Subcutaneous abdominal adipose tissue (tissue), 5 donors: ENCODE measurements around the gene SULT1A3.
"Not testable (repeated sequence)": the region's sequence is repeated elsewhere in the genome, so short reads cannot be mapped to it uniquely, and the experiment has no call there.

Source experiments
- H3K27ac ChIP-seq: one replicate; pipeline ENCODE4 v1.7.0; 2013; ENCODE audit warnings: low read depth, mild to moderate bottlenecking, inconsistent platforms, low read length, moderate library complexity
- H3K27me3 ChIP-seq, 5 donors: one replicate each; pipeline ENCODE4 v1.7.0; 2013; ENCODE audit warnings: low read length in 5 of 5, inconsistent platforms in 1 of 5; ENCODE audit not compliant: control insufficient read depth in 5 of 5, insufficient read depth in 4 of 5
- H3K36me3 ChIP-seq, 5 donors: one replicate each; pipeline ENCODE4 v1.7.0; 2013; ENCODE audit warnings: low read length in 5 of 5; ENCODE audit not compliant: control insufficient read depth in 5 of 5, insufficient read depth in 5 of 5
- H3K4me1 ChIP-seq, 5 donors: one replicate each; pipeline ENCODE4 v1.7.0; 2013; ENCODE audit warnings: low read length in 5 of 5, mild to moderate bottlenecking in 3 of 5, moderate library complexity in 1 of 5; ENCODE audit not compliant: control insufficient read depth in 5 of 5, insufficient read depth in 5 of 5
- H3K4me3 ChIP-seq, 5 donors: one replicate each; pipeline ENCODE4 v1.7.0; 2013; ENCODE audit warnings: low read length in 5 of 5, low read depth in 1 of 5
- H3K9ac ChIP-seq, 5 donors: one replicate each; pipeline ENCODE4 v1.7.0; 2013; ENCODE audit warnings: low read length in 5 of 5, mild to moderate bottlenecking in 4 of 5, moderate library complexity in 3 of 5
- H3K9me3 ChIP-seq, 5 donors: one replicate each; pipeline ENCODE4 v1.7.0; 2013; ENCODE audit warnings: low read length in 5 of 5; ENCODE audit not compliant: control insufficient read depth in 5 of 5
- donor health status: healthy.
- donor health status: healthy.
- donor health status: healthy.
- donor health status: healthy.
- donor health status: healthy.

The SULT1A3 gene

GRCh38 chr16:30186444-30186781 is 12.6 kb upstream of the SULT1A3 start:
- H3K27me3 ChIP-seq: no peaks in the 10 kb centered on the region
- H3K4me3 ChIP-seq: peak overlapping the region in 1 of 5 donors; percentile 18
- peaks cover 0 to 47% (median 29%) of the 10 kb centered on the region in 5 donors for H3K4me1 ChIP-seq
- no peak overlapping the region for H3K27ac ChIP-seq
- H3K9me3 ChIP-seq: no peaks in the 10 kb centered on the region
- H3K36me3 ChIP-seq: peaks cover 0 to 3% (median 0%) of the 10 kb centered on the region in 5 donors
- no peak overlapping the region for H3K9ac ChIP-seq

DNA sequence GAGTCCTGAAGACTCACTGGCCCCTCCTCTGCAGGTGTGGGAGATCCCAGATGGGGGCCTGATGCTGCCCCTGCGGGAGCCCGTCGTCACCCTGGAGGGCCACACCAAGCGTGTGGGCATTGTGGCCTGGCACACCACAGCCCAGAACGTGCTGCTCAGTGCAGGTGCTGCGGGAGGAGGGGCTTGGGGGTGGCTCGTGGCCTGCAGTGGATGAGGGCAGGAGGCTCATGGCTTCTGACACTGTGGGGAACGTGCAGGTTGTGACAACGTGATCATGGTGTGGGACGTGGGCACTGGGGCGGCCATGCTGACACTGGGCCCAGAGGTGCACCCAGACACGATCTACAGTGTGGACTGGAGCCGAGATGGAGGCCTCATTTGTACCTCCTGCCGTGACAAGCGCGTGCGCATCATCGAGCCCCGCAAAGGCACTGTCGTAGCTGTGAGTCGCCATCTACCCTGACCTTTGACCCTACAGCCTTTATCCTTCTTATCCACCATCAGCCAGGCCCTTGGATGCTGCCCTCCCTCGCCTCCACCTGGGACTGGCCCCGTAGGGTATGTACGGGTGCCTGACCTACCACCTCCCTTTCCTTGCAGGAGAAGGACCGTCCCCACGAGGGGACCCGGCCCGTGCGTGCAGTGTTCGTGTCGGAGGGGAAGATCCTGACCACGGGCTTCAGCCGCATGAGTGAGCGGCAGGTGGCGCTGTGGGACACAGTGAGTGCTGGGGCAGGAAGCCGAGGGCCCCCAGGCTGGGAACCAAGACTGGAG is 12.1 kb upstream of the SULT1A3 start:
- Histone ChIP-seq H3K4me1 (peaks cover 0 to 47% (median 29%) of the 10 kb centered on the region in 5 donors), H3K4me3 (peak overlapping the region in 1 of 5 donors; percentile 18), H3K27ac (no peak overlapping the region)

GRCh38 chr16:30187556-30187865 is 11.5 kb upstream of the SULT1A3 start:
- no peaks in the 10 kb centered on the region for H3K27me3 ChIP-seq
- H3K27ac ChIP-seq: no peak overlapping the region
- H3K9me3 ChIP-seq: no peaks in the 10 kb centered on the region
- H3K9ac ChIP-seq: no peak overlapping the region
- peaks cover 0 to 44% (median 29%) of the 10 kb centered on the region in 5 donors for H3K4me1 ChIP-seq
- H3K4me3 ChIP-seq: no peak overlapping the region
- peaks cover 0 to 3% (median 0%) of the 10 kb centered on the region in 5 donors for H3K36me3 ChIP-seq

More for the DNA sequence above, 12.1 kb upstream of the SULT1A3 start:
- H3K27me3 ChIP-seq: no peaks in the 10 kb centered on the region
- peak overlapping the region in 1 of 5 donors; percentile 4 for H3K9ac ChIP-seq
- peaks cover 0 to 3% (median 0%) of the 10 kb centered on the region in 5 donors for H3K36me3 ChIP-seq
- no peaks in the 10 kb centered on the region for H3K9me3 ChIP-seq

GRCh38 chr16:30187971-30188561 is 11.0 kb upstream of the SULT1A3 start:
- peaks cover 0 to 3% (median 0%) of the 10 kb centered on the region in 5 donors for H3K36me3 ChIP-seq
- H3K4me1 ChIP-seq: peaks cover 0 to 40% (median 25%) of the 10 kb centered on the region in 5 donors
- no peak overlapping the region for H3K27ac ChIP-seq
- no peak overlapping the region for H3K9ac ChIP-seq
- H3K27me3 ChIP-seq: no peaks in the 10 kb centered on the region
- no peaks in the 10 kb centered on the region for H3K9me3 ChIP-seq
- H3K4me3 ChIP-seq: no peak overlapping the region

DNA sequence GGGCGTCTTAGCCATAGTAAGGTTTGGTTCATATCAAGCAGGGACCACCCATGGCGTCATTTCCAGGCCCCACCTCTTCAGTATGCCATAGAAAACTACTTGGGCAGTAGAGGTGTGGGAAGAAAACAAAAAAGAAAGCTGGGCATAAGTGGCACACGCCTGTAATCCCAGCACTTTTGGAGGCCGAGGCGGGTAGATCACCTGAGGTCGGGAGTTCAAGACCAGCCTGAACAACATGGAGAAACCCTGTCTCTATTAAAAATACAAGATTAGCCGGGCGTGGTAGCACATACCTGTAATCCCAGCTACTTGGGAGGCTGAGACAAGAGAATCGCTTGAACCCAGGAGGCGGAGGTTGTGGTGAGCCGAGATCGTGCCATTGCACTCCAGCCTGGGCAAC is 7.9 kb upstream of the SULT1A3 start:
- H3K4me1 ChIP-seq: peaks cover 0 to 18% (median 12%) of the 10 kb centered on the region in 5 donors
- not testable (repeated sequence) for H3K9ac ChIP-seq, H3K4me3 ChIP-seq, H3K27me3 ChIP-seq, H3K27ac ChIP-seq, H3K9me3 ChIP-seq, H3K36me3 ChIP-seq

GRCh38 chr16:30193098-30193497 is 6.0 kb upstream of the SULT1A3 start:
- H3K4me3 ChIP-seq, H3K9ac ChIP-seq, H3K27ac ChIP-seq, H3K4me1 ChIP-seq, H3K27me3 ChIP-seq, H3K9me3 ChIP-seq, H3K36me3 ChIP-seq: not testable (repeated sequence)

- H3K9ac ChIP-seq, H3K27ac ChIP-seq, H3K9me3 ChIP-seq, H3K36me3 ChIP-seq, H3K27me3 ChIP-seq, H3K4me1 ChIP-seq: not testable (repeated sequence)
- H3K4me3 ChIP-seq: peak within 1 kb of the TSS in 3 of 5 donors; percentile 44 to 51 (median 49)
Measured at GRCh38 chr16:30193615-30194014, 5.4 kb upstream of the SULT1A3 start, which contains the start of the genes BOLA2B and SLX1A. TSS of gene BOLA2B (minus strand) at chr16:30193666. CDS start at chr16:30193595, 71 bp downstream. TSS of gene SLX1A (plus strand) at chr16:30193875. CDS start at chr16:30194085, 210 bp downstream.

DNA sequence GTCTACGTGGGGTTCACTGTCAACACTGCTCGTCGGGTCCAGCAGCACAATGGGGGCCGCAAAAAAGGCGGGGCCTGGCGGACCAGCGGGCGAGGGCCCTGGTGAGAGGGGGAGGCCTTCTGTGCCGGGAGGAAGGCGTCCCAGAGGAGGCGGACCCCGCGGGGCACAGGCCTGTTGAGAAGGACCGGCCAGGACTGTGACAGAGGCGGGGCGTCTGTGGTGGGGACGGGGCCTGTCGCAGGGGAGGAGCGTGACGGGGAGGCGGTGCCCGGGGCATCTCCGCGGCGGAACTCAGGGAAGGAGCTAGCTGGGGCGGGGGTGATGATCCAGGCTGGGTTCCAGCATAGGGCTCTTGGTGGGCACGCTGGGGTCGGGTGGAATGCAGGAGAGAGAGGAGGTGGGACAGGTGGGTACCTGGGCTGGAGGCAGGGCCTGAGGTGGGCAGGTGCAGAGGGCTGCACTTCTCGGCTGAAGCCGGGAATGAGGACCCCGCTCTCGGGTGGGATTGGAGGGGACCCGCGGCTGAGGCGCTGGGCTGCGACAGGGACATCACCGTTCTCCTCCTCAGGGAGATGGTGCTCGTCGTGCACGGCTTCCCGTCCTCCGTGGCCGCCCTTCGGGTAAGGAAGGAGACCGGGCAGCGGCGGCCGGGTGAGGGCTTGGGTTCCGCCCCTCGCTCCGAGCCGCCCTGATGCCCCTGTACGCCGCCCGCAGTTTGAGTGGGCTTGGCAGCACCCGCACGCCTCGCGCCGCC is 4.7 kb upstream of the SULT1A3 start:
- not testable (repeated sequence) for H3K9ac ChIP-seq, H3K4me1 ChIP-seq, H3K36me3 ChIP-seq, H3K27me3 ChIP-seq, H3K27ac ChIP-seq, H3K9me3 ChIP-seq
- peak overlapping the region in 3 of 5 donors; percentile 44 to 51 (median 49) for H3K4me3 ChIP-seq

GRCh38 chr16:30197001-30197400 is 2.1 kb upstream of the SULT1A3 start:
- not testable (repeated sequence) for H3K9me3 ChIP-seq, H3K4me1 ChIP-seq, H3K36me3 ChIP-seq, H3K9ac ChIP-seq, H3K27ac ChIP-seq, H3K4me3 ChIP-seq, H3K27me3 ChIP-seq
